ENCODE results near the gene HIVEP2.

HIVEP2 gene

GRCh38 chr6:142823256-142823902, 121.6 kb downstream of the HIVEP2 start:
- peaks cover 22% of the 10 kb centered on the region for H3K36me3 Mint-ChIP-seq
- H3K27ac Mint-ChIP-seq, result peak overlapping the region; percentile 99
- no peaks in the 10 kb centered on the region for H3K9me3 Mint-ChIP-seq
- peaks cover 84% of the 10 kb centered on the region for H3K4me1 Mint-ChIP-seq
- H3K4me3 Mint-ChIP-seq, result peak overlapping the region; percentile 83
- H3K27me3 Mint-ChIP-seq, result no peaks in the 10 kb centered on the region

- Mint-ChIP-seq H3K27ac (peak overlapping the region; percentile 99), H3K27me3 (no peaks in the 10 kb centered on the region), H3K4me3 (peak overlapping the region; percentile 83), H3K4me1 (peaks cover 79% of the 10 kb centered on the region), H3K36me3 (peaks cover 22% of the 10 kb centered on the region), H3K9me3 (no peaks in the 10 kb centered on the region)
Measured at GRCh38 chr6:142822842-142823241, 122.1 kb downstream of the HIVEP2 start.

- H3K27ac Mint-ChIP-seq, result peak overlapping the region; percentile 99
- H3K4me1 Mint-ChIP-seq, result peaks cover 78% of the 10 kb centered on the region
- H3K4me3 Mint-ChIP-seq, result peak overlapping the region; percentile 83
- H3K36me3 Mint-ChIP-seq, result peaks cover 22% of the 10 kb centered on the region
- H3K9me3 Mint-ChIP-seq, result no peaks in the 10 kb centered on the region
- no peaks in the 10 kb centered on the region for H3K27me3 Mint-ChIP-seq
Measured at GRCh38 chr6:142822383-142822782, 122.6 kb downstream of the HIVEP2 start.

GRCh38 chr6:142821860-142822259, 123.1 kb downstream of the HIVEP2 start:
- Mint-ChIP-seq H3K36me3 (peaks cover 20% of the 10 kb centered on the region), H3K9me3 (no peaks in the 10 kb centered on the region), H3K4me1 (peaks cover 78% of the 10 kb centered on the region), H3K4me3 (peak overlapping the region; percentile 89), H3K27me3 (no peaks in the 10 kb centered on the region), H3K27ac (peak overlapping the region; percentile 98)

- Mint-ChIP-seq H3K4me3 (peak overlapping the region; percentile 89), H3K4me1 (peaks cover 78% of the 10 kb centered on the region), H3K36me3 (peaks cover 25% of the 10 kb centered on the region), H3K9me3 (no peaks in the 10 kb centered on the region), H3K27me3 (no peaks in the 10 kb centered on the region), H3K27ac (peak overlapping the region; percentile 98)
Measured at GRCh38 chr6:142821164-142821716, 123.7 kb downstream of the HIVEP2 start.

GRCh38 chr6:142820338-142821051, 124.5 kb downstream of the HIVEP2 start:
- H3K4me1 Mint-ChIP-seq, result peaks cover 76% of the 10 kb centered on the region
- H3K36me3 Mint-ChIP-seq, result peaks cover 25% of the 10 kb centered on the region
- H3K27me3 Mint-ChIP-seq, result no peaks in the 10 kb centered on the region
- no peaks in the 10 kb centered on the region for H3K9me3 Mint-ChIP-seq
- peak overlapping the region; percentile 89 for H3K4me3 Mint-ChIP-seq
- H3K27ac Mint-ChIP-seq, result peak overlapping the region; percentile 98

GRCh38 chr6:142819603-142820337, 125.2 kb downstream of the HIVEP2 start:
- Mint-ChIP-seq H3K9me3 (no peaks in the 10 kb centered on the region), H3K36me3 (peaks cover 28% of the 10 kb centered on the region), H3K4me1 (peaks cover 77% of the 10 kb centered on the region), H3K27ac (peak overlapping the region; percentile 98), H3K27me3 (no peaks in the 10 kb centered on the region), H3K4me3 (peak overlapping the region; percentile 89)

- H3K9me3 Mint-ChIP-seq, result peaks cover 9% of the 10 kb centered on the region
- H3K4me3 Mint-ChIP-seq, result peak overlapping the region; percentile 0
- peak overlapping the region; percentile 92 for H3K27ac Mint-ChIP-seq
- H3K36me3 Mint-ChIP-seq, result peaks cover 30% of the 10 kb centered on the region
- H3K4me1 Mint-ChIP-seq, result peaks cover 83% of the 10 kb centered on the region
- no peaks in the 10 kb centered on the region for H3K27me3 Mint-ChIP-seq
Measured at GRCh38 chr6:142816486-142816885, 128.5 kb downstream of the HIVEP2 start.

GRCh38 chr6:142816031-142816430, 128.9 kb downstream of the HIVEP2 start:
- H3K27me3 Mint-ChIP-seq, result no peaks in the 10 kb centered on the region
- H3K4me1 Mint-ChIP-seq, result peaks cover 83% of the 10 kb centered on the region
- peaks cover 9% of the 10 kb centered on the region for H3K9me3 Mint-ChIP-seq
- peak overlapping the region; percentile 92 for H3K27ac Mint-ChIP-seq
- peaks cover 28% of the 10 kb centered on the region for H3K36me3 Mint-ChIP-seq
- H3K4me3 Mint-ChIP-seq, result no peak overlapping the region

GRCh38 chr6:142811923-142812322, 133.1 kb downstream of the HIVEP2 start:
- Mint-ChIP-seq H3K36me3 (peaks cover 40% of the 10 kb centered on the region), H3K9me3 (peaks cover 15% of the 10 kb centered on the region), H3K4me3 (peak overlapping the region; percentile 60), H3K27me3 (no peaks in the 10 kb centered on the region), H3K4me1 (peaks cover 92% of the 10 kb centered on the region), H3K27ac (peak overlapping the region; percentile 79)

- Mint-ChIP-seq H3K27ac (peak overlapping the region; percentile 79), H3K27me3 (no peaks in the 10 kb centered on the region), H3K9me3 (peaks cover 17% of the 10 kb centered on the region), H3K36me3 (peaks cover 40% of the 10 kb centered on the region), H3K4me3 (peak overlapping the region; percentile 60), H3K4me1 (peaks cover 92% of the 10 kb centered on the region)
Measured at GRCh38 chr6:142810952-142811514, 133.9 kb downstream of the HIVEP2 start.

- Mint-ChIP-seq H3K27me3 (no peaks in the 10 kb centered on the region), H3K4me3 (no peak overlapping the region), H3K36me3 (peaks cover 42% of the 10 kb centered on the region), H3K27ac (no peak overlapping the region), H3K9me3 (peaks cover 22% of the 10 kb centered on the region), H3K4me1 (peaks cover 98% of the 10 kb centered on the region)
Measured at GRCh38 chr6:142809947-142810346, 135.0 kb downstream of the HIVEP2 start.

GRCh38 chr6:142808405-142809061, 136.4 kb downstream of the HIVEP2 start:
- Mint-ChIP-seq H3K4me1 (peaks cover 98% of the 10 kb centered on the region), H3K4me3 (no peak overlapping the region), H3K36me3 (peaks cover 40% of the 10 kb centered on the region), H3K27me3 (no peaks in the 10 kb centered on the region), H3K27ac (peak overlapping the region; percentile 92), H3K9me3 (peaks cover 13% of the 10 kb centered on the region)

GRCh38 chr6:142805042-142805441, 139.9 kb downstream of the HIVEP2 start:
- peaks cover 99% of the 10 kb centered on the region for H3K4me1 Mint-ChIP-seq
- H3K36me3 Mint-ChIP-seq, result peaks cover 44% of the 10 kb centered on the region
- H3K9me3 Mint-ChIP-seq, result peaks cover 21% of the 10 kb centered on the region
- H3K27me3 Mint-ChIP-seq, result no peaks in the 10 kb centered on the region
- no peak overlapping the region for H3K4me3 Mint-ChIP-seq
- H3K27ac Mint-ChIP-seq, result peak overlapping the region; percentile 97

- peaks cover 100% of the 10 kb centered on the region for H3K4me1 Mint-ChIP-seq
- H3K27ac Mint-ChIP-seq, result peak overlapping the region; percentile 97
- H3K9me3 Mint-ChIP-seq, result peaks cover 21% of the 10 kb centered on the region
- peaks cover 46% of the 10 kb centered on the region for H3K36me3 Mint-ChIP-seq
- no peak overlapping the region for H3K4me3 Mint-ChIP-seq
- no peaks in the 10 kb centered on the region for H3K27me3 Mint-ChIP-seq
Measured at GRCh38 chr6:142804490-142804889, 140.5 kb downstream of the HIVEP2 start.
